HEK293 (cell line): ENCODE data around the gene SIGLEC15.

Source experiments
- CTCF ChIA-PET: fragments of 350-600 bp; formaldehyde crosslinking; extraction: SDS; loops from one replicate; lab custom pipeline; 2021; ENCODE audit warnings: antibody characterized with exemption; lab: Yijun Ruan, JAX
- POLR2A ChIA-PET: fragments of 300-600 bp; formaldehyde crosslinking; extraction: SDS; loops from one replicate; lab custom pipeline; 2020; ENCODE audit warnings: antibody characterized with exemption, inconsistent platforms; lab: Yijun Ruan, JAX
- H3K27ac ChIP-seq: fragments of 200-500 bp; sonication (Bioruptor generic); 2 replicates; pipeline ENCODE4 v1.5.1; 2014; ENCODE audit warnings: low read depth, low read length, control low read depth, inconsistent platforms; ENCODE audit errors: extremely low read depth
- H3K36me3 ChIP-seq, 2 experiments: fragments of 200-500 bp in 1 of 2; sonication (Bioruptor generic) in 1 of 2; 1 replicate in 1 of 2; 2 replicates in 1 of 2; pipeline ENCODE4 v1.5.1; 2014 to 2017; ENCODE audit warnings: inconsistent platforms in 2 of 2, low read length in 2 of 2; ENCODE audit not compliant: control insufficient read depth in 2 of 2, insufficient read depth in 1 of 2
- H3K4me1 ChIP-seq: fragments of 200-500 bp; sonication (Bioruptor generic); 2 replicates; pipeline ENCODE4 v1.5.1; 2014; ENCODE audit warnings: mild to moderate bottlenecking, low read length, inconsistent platforms; ENCODE audit not compliant: control insufficient read depth, insufficient read depth
- H3K4me3 ChIP-seq: 2 replicates; pipeline ENCODE4 v1.5.1; 2011; ENCODE audit warnings: low read depth, mild to moderate bottlenecking, control low read depth, low read length, moderate library complexity
- H3K9me3 ChIP-seq: fragments of 200-500 bp; sonication (Bioruptor generic); 2 replicates; pipeline ENCODE4 v1.5.1; 2014; ENCODE audit warnings: low read depth, low read length, inconsistent platforms; ENCODE audit not compliant: control insufficient read depth, insufficient read depth
- GLI2 ChIP-seq: fragments of 450-650 bp; formaldehyde crosslinking; IDR thresholded peaks from 2 replicates; pipeline ENCODE4; 2017; ENCODE audit warnings: missing biosample characterization, missing genetic modification characterization, low read depth, borderline replicate concordance
- GLIS1 ChIP-seq: fragments of 450-650 bp; formaldehyde crosslinking; IDR thresholded peaks from 2 replicates; pipeline ENCODE4 v1.5.1; 2016; ENCODE audit warnings: missing biosample characterization, missing genetic modification characterization
- SP3 ChIP-seq: fragments of 450-650 bp; formaldehyde crosslinking; IDR thresholded peaks from 2 replicates; pipeline ENCODE4 v1.5.1; 2016; ENCODE audit warnings: missing biosample characterization, missing genetic modification characterization
- ZBTB48 ChIP-seq: fragments of 450-650 bp; formaldehyde crosslinking; IDR thresholded peaks from 2 replicates; pipeline ENCODE4 v1.5.1; 2016; ENCODE audit warnings: missing biosample characterization, missing genetic modification characterization
- ZFP41 ChIP-seq: fragments of 450-650 bp; formaldehyde crosslinking; IDR thresholded peaks from 2 replicates; pipeline ENCODE4 v1.5.1; 2016; ENCODE audit warnings: missing biosample characterization, missing genetic modification characterization, borderline replicate concordance
- ZFP69B ChIP-seq: fragments of 450-650 bp; formaldehyde crosslinking; IDR thresholded peaks from 2 replicates; pipeline ENCODE4 v1.5.1; 2016; ENCODE audit warnings: missing biosample characterization, missing genetic modification characterization
- ZNF133 ChIP-seq: fragments of 450-650 bp; formaldehyde crosslinking; IDR thresholded peaks from 2 replicates; pipeline ENCODE4 v1.5.1; 2016; ENCODE audit warnings: missing biosample characterization, missing genetic modification characterization
- ZNF146 ChIP-seq: fragments of 450-650 bp; formaldehyde crosslinking; IDR thresholded peaks from 2 replicates; pipeline ENCODE4 v1.5.1; 2016; ENCODE audit warnings: missing biosample characterization, missing genetic modification characterization
- ZNF2 ChIP-seq: fragments of 450-650 bp; formaldehyde crosslinking; IDR thresholded peaks from 2 replicates; pipeline ENCODE4 v1.5.1; 2016; ENCODE audit warnings: missing biosample characterization, missing genetic modification characterization
- ZNF221 ChIP-seq: fragments of 450-650 bp; formaldehyde crosslinking; IDR thresholded peaks from 2 replicates; pipeline ENCODE4 v1.5.1; 2017; ENCODE audit warnings: missing biosample characterization, missing genetic modification characterization, borderline replicate concordance
- ZNF223 ChIP-seq: fragments of 450-650 bp; formaldehyde crosslinking; IDR thresholded peaks from 2 replicates; pipeline ENCODE4 v1.5.1; 2016; ENCODE audit warnings: missing biosample characterization, missing genetic modification characterization
- ZNF423 ChIP-seq: fragments of 450-650 bp; formaldehyde crosslinking; IDR thresholded peaks from 2 replicates; pipeline ENCODE4 v1.5.1; 2016; ENCODE audit warnings: missing biosample characterization, missing genetic modification characterization
- ZNF510 ChIP-seq: fragments of 450-650 bp; formaldehyde crosslinking; IDR thresholded peaks from 2 replicates; pipeline ENCODE4 v1.5.1; 2018; ENCODE audit warnings: mild to moderate bottlenecking, missing genetic modification characterization, missing biosample characterization; ENCODE audit not compliant: insufficient replicate concordance
- ZNF558 ChIP-seq: fragments of 450-650 bp; formaldehyde crosslinking; IDR thresholded peaks from 2 replicates; pipeline ENCODE4 v1.5.1; 2016; ENCODE audit warnings: missing biosample characterization, missing genetic modification characterization
- ZNF596 ChIP-seq: fragments of 450-650 bp; IDR thresholded peaks from 2 replicates; pipeline ENCODE4 v1.5.0; 2018; ENCODE audit warnings: missing biosample characterization, mild to moderate bottlenecking, missing genetic modification characterization, moderate library complexity
- ZNF664 ChIP-seq: fragments of 450-650 bp; formaldehyde crosslinking; IDR thresholded peaks from 2 replicates; pipeline ENCODE4 v1.5.1; 2016; ENCODE audit warnings: missing biosample characterization, missing genetic modification characterization
- ZNF843 ChIP-seq: fragments of 450-650 bp; formaldehyde crosslinking; IDR thresholded peaks from 2 replicates; pipeline ENCODE4 v1.5.1; 2016; ENCODE audit warnings: missing biosample characterization, missing genetic modification characterization
- ZSCAN30 ChIP-seq: fragments of 450-650 bp; IDR thresholded peaks from 2 replicates; pipeline ENCODE4 v1.5.1; 2018; ENCODE audit warnings: missing biosample characterization, mild to moderate bottlenecking, missing genetic modification characterization, moderate library complexity
- ZXDB ChIP-seq: fragments of 450-650 bp; formaldehyde crosslinking; IDR thresholded peaks from 2 replicates; pipeline ENCODE4 v1.5.1; 2016; ENCODE audit warnings: missing biosample characterization, missing genetic modification characterization
- TF ChIP-seq, protein P1 (sequence below): fragments of 450-650 bp; formaldehyde crosslinking; IDR thresholded peaks from 2 replicates; pipeline ENCODE4; 2016; ENCODE audit warnings: missing biosample characterization, missing genetic modification characterization
- TF ChIP-seq, protein P2 (sequence below): fragments of 450-650 bp; formaldehyde crosslinking; IDR thresholded peaks from 2 replicates; pipeline ENCODE4 v1.5.1; 2016; ENCODE audit warnings: missing biosample characterization, missing genetic modification characterization
- TF ChIP-seq, protein P3 (sequence below): fragments of 450-650 bp; formaldehyde crosslinking; IDR thresholded peaks from 2 replicates; pipeline ENCODE4 v1.5.1; 2016; ENCODE audit warnings: missing biosample characterization, missing genetic modification characterization, borderline replicate concordance

Gene SIGLEC15

DNA sequence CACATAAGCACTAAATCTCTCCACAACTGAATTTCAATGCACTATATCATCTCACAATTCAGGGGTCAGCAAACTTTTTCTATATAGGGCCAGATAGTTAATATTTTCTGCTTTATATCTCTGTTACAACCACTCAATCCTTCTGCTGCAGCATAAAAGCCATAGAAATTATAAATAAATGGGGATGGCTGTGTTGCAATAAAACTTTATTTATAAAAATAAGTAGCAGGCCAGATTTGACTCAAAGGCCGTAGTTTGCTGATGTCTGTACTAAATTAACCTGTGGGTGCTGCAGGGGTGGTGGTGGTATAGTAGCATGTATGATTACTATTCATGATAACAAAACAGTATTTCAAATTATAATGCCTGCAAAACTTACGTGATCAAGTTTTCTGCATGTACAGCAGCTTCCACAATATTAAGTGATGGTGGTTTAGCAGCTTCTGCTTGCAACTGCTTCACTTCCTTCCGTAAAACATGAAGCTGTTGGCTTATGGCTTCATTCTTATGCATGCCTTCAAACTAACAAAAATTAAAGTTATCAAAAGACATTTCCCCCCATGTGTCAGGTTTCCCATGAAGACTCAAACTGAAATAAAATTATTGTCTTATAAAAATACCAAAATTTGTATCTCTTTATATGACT, 64.1 kb downstream of the SIGLEC15 start (continued):
- TF ChIP-seq, protein P1, sequence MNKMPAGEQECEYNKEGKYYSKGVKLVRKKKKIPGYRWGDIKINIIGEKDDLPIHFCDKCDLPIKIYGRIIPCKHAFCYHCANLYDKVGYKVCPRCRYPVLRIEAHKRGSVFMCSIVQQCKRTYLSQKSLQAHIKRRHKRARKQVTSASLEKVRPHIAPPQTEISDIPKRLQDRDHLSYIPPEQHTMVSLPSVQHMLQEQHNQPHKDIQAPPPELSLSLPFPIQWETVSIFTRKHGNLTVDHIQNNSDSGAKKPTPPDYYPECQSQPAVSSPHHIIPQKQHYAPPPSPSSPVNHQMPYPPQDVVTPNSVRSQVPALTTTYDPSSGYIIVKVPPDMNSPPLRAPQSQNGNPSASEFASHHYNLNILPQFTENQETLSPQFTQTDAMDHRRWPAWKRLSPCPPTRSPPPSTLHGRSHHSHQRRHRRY (tag by site-specific recombination): no peak
- no peak for TF ChIP-seq ZNF558 (tag by site-specific recombination)
- no peak for TF ChIP-seq ZBTB48

- H3K27ac ChIP-seq: no peak overlapping the region
- no peak overlapping the region for H3K4me3 ChIP-seq
- CTCF ChIA-PET: interaction anchor here (0.6 to 2.8 kb wide), 3 partner anchors 11 to 106 kb away, joined by 3 to 15 read pairs (median 3); no protein-coding TSS in a partner anchor
- H3K9me3 ChIP-seq: no peaks in the 10 kb centered on the region
- H3K4me1 ChIP-seq: no peaks in the 10 kb centered on the region
- TF ChIP-seq ZNF843 (tag by site-specific recombination) (no peak), ZNF510 (tag by site-specific recombination) (no peak), ZNF664 (tag by site-specific recombination) (no peak), GLI2 (tag by site-specific recombination) (no peak), ZNF223 (tag by site-specific recombination) (no peak), GLIS1 (tag by site-specific recombination) (no peak), ZXDB (tag by site-specific recombination) (no peak), ZNF221 (tag by site-specific recombination) (no peak), SP3 (tag by site-specific recombination) (no peak), ZNF133 (tag by site-specific recombination) (no peak), ZNF146 (tag by site-specific recombination) (no peak), ZNF558 (tag by site-specific recombination) (no peak), ZNF596 (tag by site-specific recombination) (no peak), ZNF423 (tag by site-specific recombination) (no peak), ZNF2 (tag by site-specific recombination) (no peak), ZFP69B (tag by site-specific recombination) (no peak), ZSCAN30 (no peak), ZFP41 (tag by site-specific recombination) (no peak)
- TF ChIP-seq, protein P2, sequence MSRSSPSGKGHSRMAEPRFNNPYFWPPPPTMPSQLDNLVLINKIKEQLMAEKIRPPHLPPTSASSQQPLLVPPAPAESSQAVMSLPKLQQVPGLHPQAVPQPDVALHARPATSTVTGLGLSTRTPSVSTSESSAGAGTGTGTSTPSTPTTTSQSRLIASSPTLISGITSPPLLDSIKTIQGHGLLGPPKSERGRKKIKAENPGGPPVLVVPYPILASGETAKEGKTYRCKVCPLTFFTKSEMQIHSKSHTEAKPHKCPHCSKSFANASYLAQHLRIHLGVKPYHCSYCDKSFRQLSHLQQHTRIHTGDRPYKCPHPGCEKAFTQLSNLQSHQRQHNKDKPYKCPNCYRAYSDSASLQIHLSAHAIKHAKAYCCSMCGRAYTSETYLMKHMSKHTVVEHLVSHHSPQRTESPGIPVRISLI (tag by site-specific recombination): no peak
- TF ChIP-seq, protein P3, sequence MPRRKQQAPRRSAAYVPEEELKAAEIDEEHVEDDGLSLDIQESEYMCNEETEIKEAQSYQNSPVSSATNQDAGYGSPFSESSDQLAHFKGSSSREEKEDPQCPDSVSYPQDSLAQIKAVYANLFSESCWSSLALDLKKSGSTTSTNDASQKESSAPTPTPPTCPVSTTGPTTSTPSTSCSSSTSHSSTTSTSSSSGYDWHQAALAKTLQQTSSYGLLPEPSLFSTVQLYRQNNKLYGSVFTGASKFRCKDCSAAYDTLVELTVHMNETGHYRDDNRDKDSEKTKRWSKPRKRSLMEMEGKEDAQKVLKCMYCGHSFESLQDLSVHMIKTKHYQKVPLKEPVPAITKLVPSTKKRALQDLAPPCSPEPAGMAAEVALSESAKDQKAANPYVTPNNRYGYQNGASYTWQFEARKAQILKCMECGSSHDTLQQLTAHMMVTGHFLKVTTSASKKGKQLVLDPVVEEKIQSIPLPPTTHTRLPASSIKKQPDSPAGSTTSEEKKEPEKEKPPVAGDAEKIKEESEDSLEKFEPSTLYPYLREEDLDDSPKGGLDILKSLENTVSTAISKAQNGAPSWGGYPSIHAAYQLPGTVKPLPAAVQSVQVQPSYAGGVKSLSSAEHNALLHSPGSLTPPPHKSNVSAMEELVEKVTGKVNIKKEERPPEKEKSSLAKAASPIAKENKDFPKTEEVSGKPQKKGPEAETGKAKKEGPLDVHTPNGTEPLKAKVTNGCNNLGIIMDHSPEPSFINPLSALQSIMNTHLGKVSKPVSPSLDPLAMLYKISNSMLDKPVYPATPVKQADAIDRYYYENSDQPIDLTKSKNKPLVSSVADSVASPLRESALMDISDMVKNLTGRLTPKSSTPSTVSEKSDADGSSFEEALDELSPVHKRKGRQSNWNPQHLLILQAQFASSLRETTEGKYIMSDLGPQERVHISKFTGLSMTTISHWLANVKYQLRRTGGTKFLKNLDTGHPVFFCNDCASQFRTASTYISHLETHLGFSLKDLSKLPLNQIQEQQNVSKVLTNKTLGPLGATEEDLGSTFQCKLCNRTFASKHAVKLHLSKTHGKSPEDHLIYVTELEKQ: no peak
- TF ChIP-seq, all 188 proteins: peak for 0
- POLR2A ChIA-PET: no interaction called here
- peaks cover 8 to 20% of the 10 kb centered on the region in 2 experiments for H3K36me3 ChIP-seq
These were observed 65.1 kb downstream of the SIGLEC15 start for GRCh38 chr18:45890606-45891005.
